OCI-LY7 (cell line): ENCODE results near the gene SPATA12.

Experiments used
- EZH2phosphoT487 ChIP-seq: fragments of 200-600 bp; sonication (generic); IDR thresholded peaks from 2 replicates; pipeline ENCODE4 v1.6.1; 2018; ENCODE audit warnings: low read depth, borderline replicate concordance, mild to moderate bottlenecking, mixed run types, antibody characterized with exemption, low read length, moderate library complexity, mixed read lengths
- TF ChIP-seq, protein P1 (sequence below): fragments of 200-600 bp; sonication (generic); conservative IDR thresholded peaks from 2 replicates; pipeline ENCODE4 v1.5.1; 2014; ENCODE audit warnings: mild to moderate bottlenecking, antibody characterized with exemption, low read length, moderate library complexity, mixed read lengths

DNA sequence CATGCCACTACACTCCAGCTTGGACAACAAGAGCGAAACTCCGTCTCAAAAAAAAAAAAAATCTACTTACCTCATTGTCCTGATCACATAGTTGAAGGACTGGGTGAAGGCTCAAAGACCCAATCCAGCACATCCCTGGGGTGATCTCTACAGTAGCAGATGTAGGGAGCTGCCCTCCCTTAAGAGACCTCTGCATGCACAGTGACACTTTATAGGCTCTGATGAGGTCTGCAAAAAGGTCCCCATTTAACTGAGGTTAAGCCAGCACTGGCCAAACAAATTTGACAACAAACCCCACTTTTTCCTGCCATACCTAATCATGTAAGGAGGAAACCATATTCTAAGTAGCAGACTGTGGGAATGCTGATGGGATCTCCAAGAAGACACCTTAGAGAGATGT, 31.1 kb upstream of the SPATA12 start:
- TF ChIP-seq EZH2phosphoT487, result no peak
- TF ChIP-seq, protein P1, sequence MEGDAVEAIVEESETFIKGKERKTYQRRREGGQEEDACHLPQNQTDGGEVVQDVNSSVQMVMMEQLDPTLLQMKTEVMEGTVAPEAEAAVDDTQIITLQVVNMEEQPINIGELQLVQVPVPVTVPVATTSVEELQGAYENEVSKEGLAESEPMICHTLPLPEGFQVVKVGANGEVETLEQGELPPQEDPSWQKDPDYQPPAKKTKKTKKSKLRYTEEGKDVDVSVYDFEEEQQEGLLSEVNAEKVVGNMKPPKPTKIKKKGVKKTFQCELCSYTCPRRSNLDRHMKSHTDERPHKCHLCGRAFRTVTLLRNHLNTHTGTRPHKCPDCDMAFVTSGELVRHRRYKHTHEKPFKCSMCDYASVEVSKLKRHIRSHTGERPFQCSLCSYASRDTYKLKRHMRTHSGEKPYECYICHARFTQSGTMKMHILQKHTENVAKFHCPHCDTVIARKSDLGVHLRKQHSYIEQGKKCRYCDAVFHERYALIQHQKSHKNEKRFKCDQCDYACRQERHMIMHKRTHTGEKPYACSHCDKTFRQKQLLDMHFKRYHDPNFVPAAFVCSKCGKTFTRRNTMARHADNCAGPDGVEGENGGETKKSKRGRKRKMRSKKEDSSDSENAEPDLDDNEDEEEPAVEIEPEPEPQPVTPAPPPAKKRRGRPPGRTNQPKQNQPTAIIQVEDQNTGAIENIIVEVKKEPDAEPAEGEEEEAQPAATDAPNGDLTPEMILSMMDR, result no peak
